ENCODE results near the gene ARL6IP1. TPM values are rescaled to one million over a fixed set of nuclear protein-coding genes. Genes with fewer than 3 reads are reported as not detected.
"Not testable (repeated sequence)": the region's sequence is repeated elsewhere in the genome, so short reads cannot be mapped to it uniquely, and the experiment has no call there.

Gene ARL6IP1
- total and polyA plus RNA-seq, 7 donors, result 39.6 to 148 (median 107) TPM

DNA sequence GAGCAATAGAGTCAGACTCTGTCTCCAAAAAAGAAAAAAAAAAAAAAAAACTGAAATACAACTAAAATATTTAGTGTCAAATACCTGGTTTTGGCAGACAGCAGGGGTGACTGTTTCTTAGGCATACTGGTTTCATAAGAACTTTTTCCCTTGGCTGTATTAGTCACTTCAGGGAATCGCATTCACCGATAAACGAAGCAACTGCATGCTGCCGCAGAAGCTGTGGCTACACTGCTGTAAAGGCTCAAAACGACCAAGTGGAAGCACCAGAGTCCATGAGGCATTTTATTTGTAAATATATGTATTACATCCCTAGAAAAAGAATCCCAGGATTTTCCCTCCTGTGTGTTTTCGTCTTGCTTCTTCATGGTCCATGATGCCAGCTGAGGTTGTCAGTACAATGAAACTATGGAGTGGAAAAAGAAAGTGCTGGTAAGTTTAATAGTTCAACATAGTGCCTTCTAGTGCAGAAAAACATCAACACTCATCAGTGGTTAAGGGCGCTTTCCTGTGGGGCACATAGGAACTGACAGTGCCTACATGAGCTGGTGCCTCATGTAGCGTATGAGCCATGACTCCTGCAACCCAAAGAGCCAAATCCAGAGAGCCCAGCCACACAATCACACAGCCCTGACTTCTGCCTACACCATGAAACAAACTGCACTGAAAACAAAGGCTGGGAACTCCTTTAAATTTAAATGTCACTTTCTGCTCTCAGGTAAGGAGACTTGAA is 18.5 kb downstream of the ARL6IP1 start:
- 87 to 88% methylated on average over 8 of the region's 8 CpGs for WGBS, 2 donors
- Histone ChIP-seq H3K27ac (no peak overlapping the region), H3K27me3 (no peaks in the 10 kb centered on the region), H3K4me1 (peaks cover 0 to 39% (median 34%) of the 10 kb centered on the region in 4 donors), H3K36me3 (peaks cover 8 to 54% (median 41%) of the 10 kb centered on the region in 4 donors), H3K4me3 (no peak overlapping the region), H3K9me3 (no peaks in the 10 kb centered on the region)
- TF ChIP-seq POLR2AphosphoS5 (IDR thresholded peaks at IDR 0.05) (no peak), EP300 (IDR thresholded peaks at IDR 0.05) (no peak), POLR2A (IDR thresholded peaks at IDR 0.05) (no peak)
- TF ChIP-seq, protein P1, sequence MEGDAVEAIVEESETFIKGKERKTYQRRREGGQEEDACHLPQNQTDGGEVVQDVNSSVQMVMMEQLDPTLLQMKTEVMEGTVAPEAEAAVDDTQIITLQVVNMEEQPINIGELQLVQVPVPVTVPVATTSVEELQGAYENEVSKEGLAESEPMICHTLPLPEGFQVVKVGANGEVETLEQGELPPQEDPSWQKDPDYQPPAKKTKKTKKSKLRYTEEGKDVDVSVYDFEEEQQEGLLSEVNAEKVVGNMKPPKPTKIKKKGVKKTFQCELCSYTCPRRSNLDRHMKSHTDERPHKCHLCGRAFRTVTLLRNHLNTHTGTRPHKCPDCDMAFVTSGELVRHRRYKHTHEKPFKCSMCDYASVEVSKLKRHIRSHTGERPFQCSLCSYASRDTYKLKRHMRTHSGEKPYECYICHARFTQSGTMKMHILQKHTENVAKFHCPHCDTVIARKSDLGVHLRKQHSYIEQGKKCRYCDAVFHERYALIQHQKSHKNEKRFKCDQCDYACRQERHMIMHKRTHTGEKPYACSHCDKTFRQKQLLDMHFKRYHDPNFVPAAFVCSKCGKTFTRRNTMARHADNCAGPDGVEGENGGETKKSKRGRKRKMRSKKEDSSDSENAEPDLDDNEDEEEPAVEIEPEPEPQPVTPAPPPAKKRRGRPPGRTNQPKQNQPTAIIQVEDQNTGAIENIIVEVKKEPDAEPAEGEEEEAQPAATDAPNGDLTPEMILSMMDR (IDR thresholded peaks at IDR 0.05), result no peak
- DNase-seq, result no peak
- intact Hi-C loops (cut with DNase I), result no loop called here

DNA sequence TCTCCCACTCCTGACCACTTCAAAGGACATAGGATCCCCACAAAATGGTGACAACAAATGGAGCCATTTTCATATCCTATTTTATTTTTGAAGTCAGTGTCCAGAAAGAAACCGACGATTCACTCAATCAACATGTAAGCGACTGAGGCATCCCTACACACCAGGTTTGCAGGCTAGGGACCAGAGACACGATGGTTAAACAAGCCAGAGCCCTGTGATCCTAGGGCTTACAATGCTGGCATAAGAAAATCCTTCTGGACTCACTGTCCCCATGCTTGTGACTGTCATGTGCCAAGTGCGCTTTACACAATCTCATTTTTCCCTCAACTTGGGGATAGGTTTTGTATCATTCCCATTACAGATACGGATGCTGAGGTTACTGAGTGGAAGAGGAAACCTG is 20.1 kb downstream of the ARL6IP1 start:
- H3K27ac ChIP-seq; intact Hi-C loops (cut with DNase I); DNase-seq; H3K27me3 ChIP-seq; H3K4me3 ChIP-seq; H3K9me3 ChIP-seq: not testable (repeated sequence)
- H3K4me1 ChIP-seq, result peaks cover 0 to 22% (median 18%) of the 10 kb centered on the region in 4 donors
- H3K36me3 ChIP-seq, result peaks cover 8 to 38% (median 27%) of the 10 kb centered on the region in 4 donors
- WGBS, 2 donors, result 85 to 92% methylated on average over 6 of the region's 6 CpGs

DNA sequence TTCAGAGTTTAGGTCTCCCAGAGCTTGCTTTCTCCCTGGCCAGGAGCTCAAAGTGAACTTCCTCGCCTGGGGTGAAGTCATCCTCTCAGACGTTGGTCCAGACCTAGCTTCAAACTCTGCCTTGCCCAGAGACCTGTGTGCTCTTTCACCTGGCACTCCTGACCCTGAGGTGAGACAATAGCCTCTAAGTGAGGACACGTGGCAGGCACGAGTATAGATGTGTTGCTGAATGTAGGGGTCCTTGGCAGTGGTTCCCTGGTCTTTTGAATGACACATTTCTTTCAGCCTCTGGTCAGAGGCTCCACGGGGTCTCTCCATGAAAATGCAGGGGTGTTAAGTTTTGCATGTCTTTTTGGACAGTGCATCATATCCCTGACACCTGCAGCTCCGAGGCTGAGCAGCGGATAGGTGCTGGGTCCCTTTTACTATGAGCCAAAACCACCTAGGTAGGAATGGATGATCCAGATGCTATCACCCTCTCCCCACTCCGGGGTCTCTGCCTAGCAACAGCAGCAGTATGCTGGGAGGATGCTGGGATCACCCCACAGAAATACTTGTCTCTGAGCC is 20.8 kb downstream of the ARL6IP1 start:
- intact Hi-C loops (cut with DNase I); H3K9me3 ChIP-seq; DNase-seq; H3K4me3 ChIP-seq; H3K27ac ChIP-seq; H3K27me3 ChIP-seq: not testable (repeated sequence)
- peaks cover 0 to 15% (median 11%) of the 10 kb centered on the region in 4 donors for H3K4me1 ChIP-seq
- peaks cover 8 to 31% (median 24%) of the 10 kb centered on the region in 4 donors for H3K36me3 ChIP-seq
- WGBS, 2 donors, result 60 to 71% methylated on average over 8 of the region's 8 CpGs

DNA sequence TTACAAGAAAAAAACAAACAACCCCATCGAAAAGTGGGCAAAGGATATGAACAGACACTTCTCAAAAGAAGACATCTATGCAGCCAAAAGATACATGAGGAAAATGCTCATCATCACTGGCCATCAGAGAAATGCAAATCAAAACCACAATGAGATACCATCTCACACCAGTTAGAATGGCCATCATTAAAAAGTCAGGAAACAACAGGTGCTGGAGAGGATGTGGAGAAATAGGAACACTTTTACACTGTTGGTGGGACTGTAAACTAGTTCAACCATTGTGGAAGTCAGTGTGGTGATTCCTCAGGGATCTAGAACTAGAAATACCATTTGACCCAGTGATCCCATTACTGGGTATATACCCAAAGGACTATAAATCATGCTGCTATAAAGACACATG is 23.7 kb downstream of the ARL6IP1 start:
- H3K27me3 ChIP-seq; intact Hi-C loops (cut with DNase I); H3K4me3 ChIP-seq; H3K4me1 ChIP-seq; H3K27ac ChIP-seq; H3K36me3 ChIP-seq; DNase-seq; H3K9me3 ChIP-seq: not testable (repeated sequence)
- 87 to 100% methylated on average over 1 of the region's 1 CpG for WGBS, 2 donors

DNA sequence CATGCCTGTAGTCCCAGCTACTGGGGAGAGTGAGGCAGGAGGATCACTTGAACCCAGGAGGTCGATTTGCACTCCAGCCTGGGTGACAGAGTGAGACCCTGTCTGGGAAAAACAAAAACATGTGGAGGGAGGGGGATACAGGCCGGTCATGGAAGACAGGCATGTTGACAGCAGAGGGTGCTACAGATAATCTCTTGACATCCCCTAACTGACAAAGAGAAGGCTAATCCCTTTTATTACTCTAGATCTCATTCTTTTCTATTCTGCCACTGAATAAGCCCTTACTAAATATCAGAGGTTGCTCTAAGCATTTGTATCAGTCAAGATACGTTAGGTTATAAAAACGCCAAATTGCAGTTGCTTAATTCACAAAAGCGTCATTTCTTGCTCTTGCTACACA is 25.0 kb downstream of the ARL6IP1 start:
- H3K4me3 ChIP-seq; DNase-seq; H3K4me1 ChIP-seq; H3K27me3 ChIP-seq; H3K27ac ChIP-seq; H3K36me3 ChIP-seq; H3K9me3 ChIP-seq; intact Hi-C loops (cut with DNase I): not testable (repeated sequence)
- WGBS, 2 donors, result 81 to 86% methylated on average over 5 of the region's 5 CpGs

GRCh38 chr16:18774651-18775050 is 26.7 kb downstream of the ARL6IP1 start:
- H3K27ac ChIP-seq; intact Hi-C loops (cut with DNase I); DNase-seq; H3K36me3 ChIP-seq; H3K9me3 ChIP-seq; H3K4me1 ChIP-seq; H3K27me3 ChIP-seq; H3K4me3 ChIP-seq: not testable (repeated sequence)
- WGBS, 2 donors, result 94 to 95% methylated on average over 4 of the region's 4 CpGs

GRCh38 chr16:18772171-18772570 is 29.2 kb downstream of the ARL6IP1 start:
- DNase-seq; H3K27ac ChIP-seq; H3K4me1 ChIP-seq; intact Hi-C loops (cut with DNase I); H3K9me3 ChIP-seq; H3K36me3 ChIP-seq; H3K4me3 ChIP-seq; H3K27me3 ChIP-seq: not testable (repeated sequence)
- 70 to 88% methylated on average over 7 of the region's 7 CpGs for WGBS, 2 donors

DNA sequence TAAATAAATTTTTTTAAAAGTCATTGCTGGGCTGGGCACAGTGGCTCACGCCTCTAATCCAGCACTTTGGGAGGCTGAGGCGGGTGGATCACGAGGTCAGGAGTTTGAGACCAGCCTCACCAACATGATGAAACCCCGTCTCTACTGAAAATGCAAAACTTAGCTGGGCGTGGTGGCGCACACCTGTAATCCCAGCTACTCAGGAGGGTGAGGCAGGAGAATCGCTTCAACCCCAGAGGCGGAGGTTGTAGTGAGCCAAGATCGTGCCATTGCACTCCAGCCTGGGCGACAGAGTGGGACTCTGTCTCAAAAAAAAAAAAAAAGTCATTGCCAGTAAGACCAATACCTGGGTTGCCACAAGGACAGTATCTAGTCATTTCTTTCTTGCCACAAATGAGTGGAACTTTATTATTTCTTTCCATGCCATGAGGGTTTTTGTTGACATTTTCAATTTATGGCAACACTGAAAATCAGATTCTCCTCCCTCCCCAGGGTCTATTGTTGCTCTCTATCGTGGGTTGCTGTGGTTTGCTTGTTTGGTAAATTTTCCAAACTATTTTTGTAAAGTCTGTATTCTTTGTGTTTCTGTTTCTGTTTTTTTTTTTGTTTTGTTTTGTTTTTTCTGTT is 30.9 kb downstream of the ARL6IP1 start:
- DNase-seq; H3K27ac ChIP-seq; H3K4me1 ChIP-seq; H3K9me3 ChIP-seq; H3K4me3 ChIP-seq; intact Hi-C loops (cut with DNase I); H3K36me3 ChIP-seq; H3K27me3 ChIP-seq: not testable (repeated sequence)
- 88 to 92% methylated on average over 11 of the region's 11 CpGs for WGBS, 2 donors

DNA sequence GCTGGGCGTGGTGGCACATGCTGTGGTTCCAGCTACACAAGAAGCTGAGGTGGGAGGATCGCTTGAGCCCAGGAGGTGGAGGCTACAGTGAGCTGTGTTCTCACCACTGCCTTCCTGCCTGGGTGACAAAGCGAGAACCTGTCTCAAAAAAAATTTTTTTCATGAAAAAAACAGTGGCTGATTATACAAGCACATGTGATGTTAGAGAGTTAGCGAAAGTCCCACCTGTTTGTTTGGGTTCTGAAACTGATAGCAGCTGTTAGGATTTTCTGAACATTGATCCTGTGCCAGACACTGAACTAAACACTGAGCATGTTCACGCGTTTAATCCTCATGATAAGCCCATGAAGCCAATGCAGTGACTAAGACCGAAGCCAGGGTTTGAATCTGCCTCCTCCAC is 34.1 kb downstream of the ARL6IP1 start:
- H3K9me3 ChIP-seq; H3K27ac ChIP-seq; H3K4me3 ChIP-seq; H3K36me3 ChIP-seq; intact Hi-C loops (cut with DNase I); DNase-seq; H3K4me1 ChIP-seq; H3K27me3 ChIP-seq: not testable (repeated sequence)
- WGBS, 2 donors, result 56 to 80% methylated on average over 6 of the region's 7 CpGs

DNA sequence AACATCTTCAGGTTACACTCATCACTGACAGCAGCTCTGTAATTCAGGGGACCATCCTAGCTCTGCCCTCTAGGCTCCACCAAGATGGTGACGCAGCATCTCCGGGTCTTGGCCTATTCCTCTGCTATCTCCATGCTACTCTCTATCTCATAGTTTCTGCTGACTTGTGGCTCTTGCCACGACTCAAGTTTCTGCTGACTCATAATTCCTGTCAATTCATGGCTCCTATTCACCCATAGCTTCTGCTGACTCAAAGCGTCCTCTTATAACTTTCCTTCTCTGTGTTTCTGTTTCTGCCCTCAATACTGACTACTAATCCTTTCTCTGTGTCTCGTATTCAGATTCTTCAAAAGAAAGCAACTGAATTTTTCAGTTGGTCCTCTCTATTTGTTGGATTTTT is 38.6 kb downstream of the ARL6IP1 start:
- WGBS, 2 donors, result 34 to 46% methylated on average over 3 of the region's 5 CpGs

More for the DNA sequence above, 38.6 kb downstream of the ARL6IP1 start:
- H3K4me3 ChIP-seq; DNase-seq; H3K27ac ChIP-seq; H3K4me1 ChIP-seq; intact Hi-C loops (cut with DNase I); H3K9me3 ChIP-seq; H3K36me3 ChIP-seq; H3K27me3 ChIP-seq: not testable (repeated sequence)
